ENCODE measurements around the gene ARHGAP5. TPM values are rescaled to one million over a fixed set of nuclear protein-coding genes. Genes with fewer than 3 reads are reported as not detected.

ARHGAP5 gene
- total and polyA plus RNA-seq, 2 experiments from 2014 or later, result 22.1 to 72.6 TPM

DNA sequence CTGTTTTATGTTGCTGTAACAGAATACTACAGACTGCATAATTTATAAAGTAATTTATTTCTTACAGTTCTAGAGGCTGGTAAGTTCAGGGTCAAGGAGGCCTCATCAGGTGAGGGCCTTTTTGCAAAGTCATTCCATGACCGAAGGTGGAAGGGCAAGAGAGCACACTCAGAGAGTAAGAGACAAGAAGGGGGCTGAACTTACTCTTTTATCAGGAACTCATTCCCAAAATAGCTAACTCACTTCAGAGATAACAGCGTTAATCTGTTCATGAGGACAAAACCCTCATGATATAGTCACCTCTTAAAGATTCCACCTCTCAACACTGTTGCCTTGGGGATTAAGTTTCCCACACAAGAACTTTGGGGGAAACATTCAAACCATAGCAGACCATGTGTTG, 73.3 kb downstream of the ARHGAP5 start (continued):
- TF ChIP-seq EZH2phosphoT487 (IDR thresholded peaks at IDR 0.05; ENCODE audit: unreplicated experiment), result no peak
- TF ChIP-seq NANOG (IDR thresholded peaks at IDR 0.05; ENCODE audit: borderline replicate concordance), result no peak
- TF ChIP-seq EZH2 (IDR thresholded peaks at IDR 0.05; ENCODE audit: low read depth, unreplicated experiment), result no peak

DNA sequence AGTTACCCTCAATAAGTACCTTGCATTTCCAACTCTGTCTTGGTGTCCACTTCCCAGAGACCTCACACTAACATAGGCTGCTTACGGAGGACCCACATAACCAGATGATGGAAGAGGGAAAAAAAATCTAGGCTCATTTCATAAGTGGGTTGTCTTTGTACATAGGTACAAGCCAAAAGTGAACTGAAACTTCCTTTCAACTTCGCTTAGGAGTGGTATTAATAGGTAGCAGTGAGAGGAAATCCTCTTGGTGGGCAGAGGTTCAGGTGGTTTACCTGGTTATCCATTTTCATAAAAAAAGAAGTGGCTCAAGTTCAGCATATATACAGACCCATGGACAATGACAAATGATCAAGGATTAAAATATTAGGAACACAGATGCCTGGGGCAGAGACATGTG, 88.9 kb downstream of the ARHGAP5 start:
- H3F3A ChIP-seq (replicated peaks; ENCODE audit: low read depth), result no peaks in the 10 kb centered on the region
- no peak overlapping the region for H3K4me2 ChIP-seq
- H3K27me3 Mint-ChIP-seq (ENCODE audit: insufficient read depth, low read depth, poor library complexity), result peaks cover 2% of the 10 kb centered on the region
- no peaks in the 10 kb centered on the region for H3K36me3 Mint-ChIP-seq (ENCODE audit: low read depth)
- H3K4me3 Mint-ChIP-seq, result no peak overlapping the region
- H3K9me2 ChIP-seq (ENCODE audit: insufficient read depth), result 0 out of 2 replicates have a peak, but pooled peaks cover 3% of the 10 kb centered on the region
- no peak overlapping the region for H2AFZ ChIP-seq
- TF ChIP-seq JUNB (IDR thresholded peaks at IDR 0.05; ENCODE audit: unreplicated experiment), result no peak
- no peak for TF ChIP-seq EZH2 (IDR thresholded peaks at IDR 0.05; ENCODE audit: low read depth, unreplicated experiment)
- TF ChIP-seq, protein P1, sequence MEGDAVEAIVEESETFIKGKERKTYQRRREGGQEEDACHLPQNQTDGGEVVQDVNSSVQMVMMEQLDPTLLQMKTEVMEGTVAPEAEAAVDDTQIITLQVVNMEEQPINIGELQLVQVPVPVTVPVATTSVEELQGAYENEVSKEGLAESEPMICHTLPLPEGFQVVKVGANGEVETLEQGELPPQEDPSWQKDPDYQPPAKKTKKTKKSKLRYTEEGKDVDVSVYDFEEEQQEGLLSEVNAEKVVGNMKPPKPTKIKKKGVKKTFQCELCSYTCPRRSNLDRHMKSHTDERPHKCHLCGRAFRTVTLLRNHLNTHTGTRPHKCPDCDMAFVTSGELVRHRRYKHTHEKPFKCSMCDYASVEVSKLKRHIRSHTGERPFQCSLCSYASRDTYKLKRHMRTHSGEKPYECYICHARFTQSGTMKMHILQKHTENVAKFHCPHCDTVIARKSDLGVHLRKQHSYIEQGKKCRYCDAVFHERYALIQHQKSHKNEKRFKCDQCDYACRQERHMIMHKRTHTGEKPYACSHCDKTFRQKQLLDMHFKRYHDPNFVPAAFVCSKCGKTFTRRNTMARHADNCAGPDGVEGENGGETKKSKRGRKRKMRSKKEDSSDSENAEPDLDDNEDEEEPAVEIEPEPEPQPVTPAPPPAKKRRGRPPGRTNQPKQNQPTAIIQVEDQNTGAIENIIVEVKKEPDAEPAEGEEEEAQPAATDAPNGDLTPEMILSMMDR (conservative IDR thresholded peaks at IDR 0.05; ENCODE audit: low read depth in 2 of 2), result no peak
- ATAC-seq (no peak), DNase-seq (ENCODE audit: low spot score) (no peak)
- H3K9me3 Mint-ChIP-seq, result peaks cover 8% of the 10 kb centered on the region; the same call in 1 of the 3 replicates
- no peak overlapping the region for H3K27ac ChIP-seq (ENCODE audit: low read depth)
- no peaks in the 10 kb centered on the region for H3K4me1 ChIP-seq (ENCODE audit: insufficient read depth)
- peaks cover 6% of the 10 kb centered on the region; the same call in 2 of the 3 replicates for H3K4me1 Mint-ChIP-seq
- no peaks in the 10 kb centered on the region for H4K20me1 ChIP-seq (replicated peaks; ENCODE audit: insufficient read depth)
- H3K36me3 ChIP-seq (ENCODE audit: insufficient read depth), result no peaks in the 10 kb centered on the region
- no peak overlapping the region for H3K4me3 ChIP-seq
- H3K27ac Mint-ChIP-seq, result no peak overlapping the region
- no peaks in the 10 kb centered on the region for H3K79me2 ChIP-seq (replicated peaks; ENCODE audit: insufficient read depth)
- H3K27me3 ChIP-seq (ENCODE audit: insufficient read depth), result no peaks in the 10 kb centered on the region

DNA sequence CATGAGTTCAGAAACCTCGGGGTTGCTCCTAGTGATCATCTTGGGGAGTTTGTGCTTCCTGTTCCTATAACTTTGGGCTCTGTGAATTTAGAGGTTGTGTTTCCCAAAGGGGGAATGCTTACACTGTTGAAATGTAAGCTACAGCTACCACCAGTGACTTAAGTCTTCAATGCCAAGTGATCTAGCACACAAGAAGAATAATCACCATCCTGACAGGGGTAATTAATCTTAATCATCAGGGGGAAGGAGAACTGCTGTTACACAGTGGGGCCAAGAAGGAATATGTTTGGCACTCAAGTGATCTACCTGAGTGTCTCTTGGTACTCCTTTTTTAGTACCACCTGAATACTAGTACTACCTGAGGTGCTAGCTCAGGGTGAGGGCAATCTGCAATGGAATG, 89.8 kb downstream of the ARHGAP5 start:
- DNase-seq (ENCODE audit: low spot score), result no peak
- H3K4me1 Mint-ChIP-seq, result peaks cover 6% of the 10 kb centered on the region; the same call in 2 of the 3 replicates
- Histone ChIP-seq H3K27me3 (ENCODE audit: insufficient read depth) (no peaks in the 10 kb centered on the region), H3K4me3 (no peak overlapping the region), H3K4me1 (ENCODE audit: insufficient read depth) (no peaks in the 10 kb centered on the region), H3F3A (replicated peaks; ENCODE audit: low read depth) (no peaks in the 10 kb centered on the region), H3K4me2 (no peak overlapping the region), H3K79me2 (replicated peaks; ENCODE audit: insufficient read depth) (no peaks in the 10 kb centered on the region), H3K9me2 (ENCODE audit: insufficient read depth) (0 out of 2 replicates have a peak, but pooled peaks cover 3% of the 10 kb centered on the region), H2AFZ (no peak overlapping the region), H3K36me3 (ENCODE audit: insufficient read depth) (no peaks in the 10 kb centered on the region), H4K20me1 (replicated peaks; ENCODE audit: insufficient read depth) (no peaks in the 10 kb centered on the region), H3K27ac (ENCODE audit: low read depth) (no peak overlapping the region)
- ATAC-seq, result no peak
- no peak overlapping the region for H3K4me3 Mint-ChIP-seq
- peaks cover 6% of the 10 kb centered on the region; the same call in 1 of the 3 replicates for H3K9me3 Mint-ChIP-seq
- H3K36me3 Mint-ChIP-seq (ENCODE audit: low read depth), result no peaks in the 10 kb centered on the region
- no peak overlapping the region for H3K27ac Mint-ChIP-seq
- peaks cover 2% of the 10 kb centered on the region for H3K27me3 Mint-ChIP-seq (ENCODE audit: insufficient read depth, low read depth, poor library complexity)
- TF ChIP-seq NANOG (IDR thresholded peaks at IDR 0.05; ENCODE audit: borderline replicate concordance) (no peak), JUNB (IDR thresholded peaks at IDR 0.05; ENCODE audit: unreplicated experiment) (no peak), ZNF331 (CRISPR knock-in tag; IDR thresholded peaks at IDR 0.05; ENCODE audit: low read depth) (no peak)
- TF ChIP-seq, protein P2, sequence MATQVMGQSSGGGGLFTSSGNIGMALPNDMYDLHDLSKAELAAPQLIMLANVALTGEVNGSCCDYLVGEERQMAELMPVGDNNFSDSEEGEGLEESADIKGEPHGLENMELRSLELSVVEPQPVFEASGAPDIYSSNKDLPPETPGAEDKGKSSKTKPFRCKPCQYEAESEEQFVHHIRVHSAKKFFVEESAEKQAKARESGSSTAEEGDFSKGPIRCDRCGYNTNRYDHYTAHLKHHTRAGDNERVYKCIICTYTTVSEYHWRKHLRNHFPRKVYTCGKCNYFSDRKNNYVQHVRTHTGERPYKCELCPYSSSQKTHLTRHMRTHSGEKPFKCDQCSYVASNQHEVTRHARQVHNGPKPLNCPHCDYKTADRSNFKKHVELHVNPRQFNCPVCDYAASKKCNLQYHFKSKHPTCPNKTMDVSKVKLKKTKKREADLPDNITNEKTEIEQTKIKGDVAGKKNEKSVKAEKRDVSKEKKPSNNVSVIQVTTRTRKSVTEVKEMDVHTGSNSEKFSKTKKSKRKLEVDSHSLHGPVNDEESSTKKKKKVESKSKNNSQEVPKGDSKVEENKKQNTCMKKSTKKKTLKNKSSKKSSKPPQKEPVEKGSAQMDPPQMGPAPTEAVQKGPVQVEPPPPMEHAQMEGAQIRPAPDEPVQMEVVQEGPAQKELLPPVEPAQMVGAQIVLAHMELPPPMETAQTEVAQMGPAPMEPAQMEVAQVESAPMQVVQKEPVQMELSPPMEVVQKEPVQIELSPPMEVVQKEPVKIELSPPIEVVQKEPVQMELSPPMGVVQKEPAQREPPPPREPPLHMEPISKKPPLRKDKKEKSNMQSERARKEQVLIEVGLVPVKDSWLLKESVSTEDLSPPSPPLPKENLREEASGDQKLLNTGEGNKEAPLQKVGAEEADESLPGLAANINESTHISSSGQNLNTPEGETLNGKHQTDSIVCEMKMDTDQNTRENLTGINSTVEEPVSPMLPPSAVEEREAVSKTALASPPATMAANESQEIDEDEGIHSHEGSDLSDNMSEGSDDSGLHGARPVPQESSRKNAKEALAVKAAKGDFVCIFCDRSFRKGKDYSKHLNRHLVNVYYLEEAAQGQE (IDR thresholded peaks at IDR 0.05; ENCODE audit: unreplicated experiment), result no peak
- TF ChIP-seq, protein P3, sequence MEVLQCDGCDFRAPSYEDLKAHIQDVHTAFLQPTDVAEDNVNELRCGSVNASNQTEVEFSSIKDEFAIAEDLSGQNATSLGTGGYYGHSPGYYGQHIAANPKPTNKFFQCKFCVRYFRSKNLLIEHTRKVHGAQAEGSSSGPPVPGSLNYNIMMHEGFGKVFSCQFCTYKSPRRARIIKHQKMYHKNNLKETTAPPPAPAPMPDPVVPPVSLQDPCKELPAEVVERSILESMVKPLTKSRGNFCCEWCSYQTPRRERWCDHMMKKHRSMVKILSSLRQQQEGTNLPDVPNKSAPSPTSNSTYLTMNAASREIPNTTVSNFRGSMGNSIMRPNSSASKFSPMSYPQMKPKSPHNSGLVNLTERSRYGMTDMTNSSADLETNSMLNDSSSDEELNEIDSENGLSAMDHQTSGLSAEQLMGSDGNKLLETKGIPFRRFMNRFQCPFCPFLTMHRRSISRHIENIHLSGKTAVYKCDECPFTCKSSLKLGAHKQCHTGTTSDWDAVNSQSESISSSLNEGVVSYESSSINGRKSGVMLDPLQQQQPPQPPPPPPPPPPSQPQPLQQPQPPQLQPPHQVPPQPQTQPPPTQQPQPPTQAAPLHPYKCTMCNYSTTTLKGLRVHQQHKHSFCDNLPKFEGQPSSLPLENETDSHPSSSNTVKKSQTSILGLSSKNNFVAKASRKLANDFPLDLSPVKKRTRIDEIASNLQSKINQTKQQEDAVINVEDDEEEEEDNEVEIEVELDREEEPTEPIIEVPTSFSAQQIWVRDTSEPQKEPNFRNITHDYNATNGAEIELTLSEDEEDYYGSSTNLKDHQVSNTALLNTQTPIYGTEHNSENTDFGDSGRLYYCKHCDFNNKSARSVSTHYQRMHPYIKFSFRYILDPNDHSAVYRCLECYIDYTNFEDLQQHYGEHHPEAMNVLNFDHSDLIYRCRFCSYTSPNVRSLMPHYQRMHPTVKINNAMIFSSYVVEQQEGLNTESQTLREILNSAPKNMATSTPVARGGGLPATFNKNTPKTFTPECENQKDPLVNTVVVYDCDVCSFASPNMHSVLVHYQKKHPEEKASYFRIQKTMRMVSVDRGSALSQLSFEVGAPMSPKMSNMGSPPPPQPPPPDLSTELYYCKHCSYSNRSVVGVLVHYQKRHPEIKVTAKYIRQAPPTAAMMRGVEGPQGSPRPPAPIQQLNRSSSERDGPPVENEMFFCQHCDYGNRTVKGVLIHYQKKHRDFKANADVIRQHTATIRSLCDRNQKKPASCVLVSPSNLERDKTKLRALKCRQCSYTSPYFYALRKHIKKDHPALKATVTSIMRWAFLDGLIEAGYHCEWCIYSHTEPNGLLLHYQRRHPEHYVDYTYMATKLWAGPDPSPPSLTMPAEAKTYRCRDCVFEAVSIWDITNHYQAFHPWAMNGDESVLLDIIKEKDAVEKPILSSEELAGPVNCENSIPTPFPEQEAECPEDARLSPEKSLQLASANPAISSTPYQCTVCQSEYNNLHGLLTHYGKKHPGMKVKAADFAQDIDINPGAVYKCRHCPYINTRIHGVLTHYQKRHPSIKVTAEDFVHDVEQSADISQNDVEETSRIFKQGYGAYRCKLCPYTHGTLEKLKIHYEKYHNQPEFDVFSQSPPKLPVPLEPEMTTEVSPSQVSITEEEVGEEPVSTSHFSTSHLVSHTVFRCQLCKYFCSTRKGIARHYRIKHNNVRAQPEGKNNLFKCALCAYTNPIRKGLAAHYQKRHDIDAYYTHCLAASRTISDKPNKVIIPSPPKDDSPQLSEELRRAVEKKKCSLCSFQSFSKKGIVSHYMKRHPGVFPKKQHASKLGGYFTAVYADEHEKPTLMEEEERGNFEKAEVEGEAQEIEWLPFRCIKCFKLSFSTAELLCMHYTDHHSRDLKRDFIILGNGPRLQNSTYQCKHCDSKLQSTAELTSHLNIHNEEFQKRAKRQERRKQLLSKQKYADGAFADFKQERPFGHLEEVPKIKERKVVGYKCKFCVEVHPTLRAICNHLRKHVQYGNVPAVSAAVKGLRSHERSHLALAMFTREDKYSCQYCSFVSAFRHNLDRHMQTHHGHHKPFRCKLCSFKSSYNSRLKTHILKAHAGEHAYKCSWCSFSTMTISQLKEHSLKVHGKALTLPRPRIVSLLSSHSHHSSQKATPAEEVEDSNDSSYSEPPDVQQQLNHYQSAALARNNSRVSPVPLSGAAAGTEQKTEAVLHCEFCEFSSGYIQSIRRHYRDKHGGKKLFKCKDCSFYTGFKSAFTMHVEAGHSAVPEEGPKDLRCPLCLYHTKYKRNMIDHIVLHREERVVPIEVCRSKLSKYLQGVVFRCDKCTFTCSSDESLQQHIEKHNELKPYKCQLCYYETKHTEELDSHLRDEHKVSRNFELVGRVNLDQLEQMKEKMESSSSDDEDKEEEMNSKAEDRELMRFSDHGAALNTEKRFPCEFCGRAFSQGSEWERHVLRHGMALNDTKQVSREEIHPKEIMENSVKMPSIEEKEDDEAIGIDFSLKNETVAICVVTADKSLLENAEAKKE (CRISPR knock-in tag; IDR thresholded peaks at IDR 0.05), result no peak
